Activated naive CD4-positive, alpha-beta T cell treated with anti-CD3 and anti-CD28 coated beads, Interleukin-2, amount 50 U/mL, for 16 hours (primary cell): ENCODE measurements around the gene SBF2.
"Not testable (repeated sequence)": the region's sequence is repeated elsewhere in the genome, so short reads cannot be mapped to it uniquely, and the experiment has no call there.

Experiments used
- DNase-seq: peaks from one replicate; pipeline ENCODE4 v3.0.0-alpha.2; 2020

SBF2 gene

DNA sequence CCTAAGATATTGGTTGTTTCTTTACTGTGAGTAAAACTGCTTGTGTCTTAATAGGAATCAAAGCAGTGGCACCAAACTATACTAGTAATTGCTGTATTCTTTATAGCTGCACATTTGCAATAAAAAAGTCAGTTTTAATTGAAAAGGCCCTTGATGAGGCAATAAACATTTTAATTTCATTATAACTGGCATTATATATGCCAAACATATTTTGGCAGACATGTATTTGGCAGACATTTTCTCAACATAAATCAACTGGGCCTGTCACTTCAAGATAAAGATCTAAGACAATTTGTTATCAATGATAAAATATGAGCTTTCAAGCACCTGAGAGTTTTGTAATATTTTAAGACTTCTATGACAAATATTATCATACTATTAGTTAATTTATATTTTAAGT is 245.7 kb downstream of the SBF2 start:
- DNase-seq: no peak

DNA sequence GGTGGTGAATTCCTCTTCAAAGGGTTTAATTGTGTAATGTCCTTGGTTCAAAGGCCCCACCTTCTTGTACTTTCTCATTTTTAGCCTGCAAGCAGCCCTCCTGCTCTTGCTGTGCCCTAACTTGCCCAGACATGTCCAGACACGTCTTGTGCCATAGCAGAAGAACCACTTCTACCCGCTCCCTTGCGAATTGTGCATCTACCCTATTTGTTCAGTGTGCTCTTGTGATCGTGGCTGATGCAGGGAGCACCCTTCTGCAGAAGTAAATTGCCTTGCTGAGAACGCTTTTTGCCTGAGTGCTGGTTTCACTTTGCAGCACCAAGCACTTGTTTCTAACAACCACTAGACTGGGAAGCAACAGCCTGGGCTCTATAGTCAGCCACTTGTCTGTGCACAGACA is 249.4 kb downstream of the SBF2 start:
- no peak for DNase-seq

DNA sequence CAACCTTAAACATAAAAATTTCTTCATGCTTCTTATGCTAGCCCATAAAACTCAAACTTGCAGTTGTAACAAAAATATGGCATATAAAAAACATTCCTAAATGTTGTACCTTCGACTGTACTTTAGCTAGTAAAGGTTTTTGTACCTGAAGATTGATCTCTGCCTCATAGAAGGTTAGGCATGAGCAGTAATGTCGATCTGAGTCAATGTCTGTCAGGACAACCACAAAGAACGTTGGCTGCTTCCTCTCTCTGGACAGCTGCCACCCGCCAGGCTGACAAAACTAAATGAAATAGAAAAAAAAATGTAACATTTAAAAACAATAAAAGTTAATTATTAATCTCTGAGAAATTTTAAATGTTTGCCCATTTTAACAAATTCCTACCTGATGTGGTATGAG is 251.3 kb downstream of the SBF2 start:
- DNase-seq: no peak

GRCh38 chr11:10041748-10042446 is 252.1 kb downstream of the SBF2 start:
- no peak for DNase-seq

GRCh38 chr11:10041332-10041731 is 252.7 kb downstream of the SBF2 start:
- no peak for DNase-seq

DNA sequence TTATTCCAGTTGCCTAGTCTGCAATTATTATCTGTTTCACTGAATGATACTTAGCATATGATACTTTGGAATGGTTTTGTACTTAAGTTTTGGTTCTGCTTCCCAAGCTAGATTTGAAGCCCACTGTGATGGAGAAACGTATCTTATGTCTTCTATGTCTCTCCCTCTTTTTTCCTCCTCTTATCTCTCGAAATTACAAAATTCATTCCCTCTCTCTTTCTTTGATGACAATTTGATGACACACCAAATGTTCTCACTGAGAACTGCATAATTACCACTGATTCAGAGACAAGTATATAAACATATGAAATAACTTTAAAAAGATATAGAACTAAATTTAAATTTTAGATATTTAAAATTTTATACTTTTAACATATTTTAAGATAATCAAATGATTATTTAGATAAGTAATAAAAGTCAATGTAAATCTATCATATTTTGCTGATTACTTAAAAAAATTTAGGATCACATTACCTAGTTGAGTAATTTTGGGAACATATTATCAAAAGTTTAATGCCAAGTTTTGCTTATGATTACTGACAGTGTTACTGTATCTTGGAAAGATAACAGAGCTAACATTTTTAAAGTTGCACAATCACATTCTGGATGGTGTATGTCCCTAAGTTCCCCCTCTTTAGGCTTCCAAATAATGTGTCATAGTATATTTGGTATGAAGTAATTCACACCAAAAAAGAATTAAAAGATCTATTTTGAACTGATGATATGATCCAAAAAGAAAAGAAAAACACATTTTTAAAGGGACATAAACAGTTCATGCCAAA is 255.3 kb downstream of the SBF2 start:
- no peak for DNase-seq

DNA sequence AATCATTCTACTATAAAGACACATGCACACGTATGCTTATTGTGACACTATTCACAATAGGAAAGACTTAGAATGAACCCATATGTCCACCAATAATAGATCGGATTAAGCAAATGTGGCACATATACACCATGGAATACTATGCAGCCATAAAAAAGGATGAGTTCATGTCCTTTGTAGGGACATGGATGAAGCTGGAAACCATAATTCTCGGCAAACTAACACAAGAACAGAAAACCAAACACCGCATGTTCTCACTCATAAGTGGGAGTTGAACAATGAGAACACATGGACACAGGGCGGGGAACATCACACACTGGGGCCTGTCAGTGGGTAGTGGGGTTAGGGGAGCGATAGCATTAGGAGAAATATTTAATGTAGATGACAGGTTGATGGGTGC is 258.1 kb downstream of the SBF2 start:
- DNase-seq: not testable (repeated sequence)

DNA sequence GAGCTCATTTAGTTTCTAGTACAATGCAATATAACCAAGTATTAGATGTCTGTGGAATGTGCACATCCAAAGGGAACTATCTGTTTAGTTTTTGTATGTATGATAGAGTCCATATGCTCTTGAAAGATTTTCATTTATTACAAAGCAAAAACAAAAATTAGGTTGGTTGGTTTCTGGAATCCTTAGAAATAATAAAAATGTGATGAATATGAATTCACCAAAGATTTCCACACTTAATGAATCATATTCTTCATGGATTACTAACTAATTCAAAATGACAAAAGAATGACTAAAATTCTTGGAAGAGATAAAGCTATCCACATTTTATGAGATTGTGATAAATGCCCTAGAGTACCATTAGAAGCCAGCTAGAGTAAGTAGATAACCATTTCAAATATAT is 261.1 kb downstream of the SBF2 start:
- no peak for DNase-seq

DNA sequence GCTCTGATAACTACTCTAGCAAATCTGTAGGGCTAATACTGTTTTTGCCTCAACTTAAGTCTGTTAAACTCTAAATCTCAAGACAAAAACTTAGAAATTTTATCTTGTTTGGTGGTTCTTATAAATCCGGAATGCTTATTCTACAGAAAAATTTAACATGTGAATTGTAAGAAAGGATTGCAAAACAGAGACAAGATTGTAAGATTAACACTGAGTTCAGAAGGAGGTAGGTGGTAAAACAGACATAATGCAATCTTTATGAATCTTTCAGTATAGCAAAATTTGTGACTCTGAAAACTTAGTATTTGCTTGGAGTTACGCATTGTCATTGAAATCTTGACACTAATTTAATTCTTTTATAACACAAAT is 263.9 kb downstream of the SBF2 start:
- no peak for DNase-seq

- DNase-seq: no peak
These were observed 264.5 kb downstream of the SBF2 start for GRCh38 chr11:10029386-10030121.

DNA sequence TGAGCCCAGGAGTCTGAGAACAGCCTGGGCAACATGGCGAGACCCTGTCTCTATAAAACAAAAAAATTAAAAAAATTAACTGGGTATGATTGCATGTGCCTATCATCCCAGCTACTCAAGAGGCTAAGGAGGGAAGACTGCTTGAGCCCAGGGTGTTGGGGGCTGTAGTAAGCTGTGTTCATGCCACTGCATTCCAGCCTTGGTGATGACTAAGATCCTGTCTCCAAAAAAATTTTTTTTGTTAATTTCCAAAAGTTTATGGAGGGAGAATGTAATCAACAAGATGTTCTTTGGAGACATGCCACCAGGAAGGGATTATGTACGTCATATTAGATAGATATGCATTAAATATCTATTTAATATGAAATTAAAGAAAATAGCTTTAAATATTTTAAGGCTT is 267.5 kb downstream of the SBF2 start:
- no peak for DNase-seq

- DNase-seq: no peak
These were observed 270.8 kb downstream of the SBF2 start for GRCh38 chr11:10023212-10023611.

GRCh38 chr11:10022764-10023163 is 271.3 kb downstream of the SBF2 start:
- no peak for DNase-seq

DNA sequence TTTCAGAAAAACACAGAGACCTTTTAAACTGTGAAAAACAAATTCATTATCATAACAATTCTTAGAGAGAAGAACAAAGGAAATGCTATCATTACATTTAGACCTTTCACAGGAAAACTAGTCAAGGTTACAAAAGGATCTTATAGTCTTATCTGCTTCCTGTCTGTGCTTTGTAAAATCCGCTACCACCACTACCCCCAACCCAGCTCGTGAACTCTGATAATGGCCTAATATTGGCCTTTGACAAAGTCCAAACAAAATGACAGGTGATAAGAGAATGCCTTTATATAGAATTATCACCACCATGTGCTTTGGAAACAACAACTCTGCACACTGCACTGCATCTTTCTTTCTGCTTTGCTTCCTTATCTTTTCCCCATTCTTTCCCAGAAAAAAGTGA is 272.5 kb downstream of the SBF2 start:
- DNase-seq: no peak

GRCh38 chr11:10019906-10020682 is 273.9 kb downstream of the SBF2 start:
- no peak for DNase-seq

DNA sequence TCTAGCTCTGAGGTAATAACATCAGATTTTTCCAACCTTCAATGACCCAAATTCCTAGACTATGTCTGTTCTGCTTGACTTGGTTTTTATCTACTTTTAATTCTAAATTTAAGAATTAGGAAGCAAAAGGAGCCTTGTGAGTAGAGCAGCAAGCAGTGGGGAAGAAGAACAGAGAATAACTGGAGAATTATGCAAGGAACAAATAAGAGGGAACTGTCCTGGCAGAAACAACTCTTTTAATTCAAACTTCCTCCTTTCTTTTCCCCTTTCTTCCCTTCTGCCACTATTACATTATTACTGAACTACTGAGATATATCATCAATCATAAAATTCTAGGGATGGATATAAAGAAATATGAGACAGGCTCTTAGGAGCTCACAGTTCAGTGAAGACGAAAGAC is 276.1 kb downstream of the SBF2 start:
- no peak for DNase-seq

DNA sequence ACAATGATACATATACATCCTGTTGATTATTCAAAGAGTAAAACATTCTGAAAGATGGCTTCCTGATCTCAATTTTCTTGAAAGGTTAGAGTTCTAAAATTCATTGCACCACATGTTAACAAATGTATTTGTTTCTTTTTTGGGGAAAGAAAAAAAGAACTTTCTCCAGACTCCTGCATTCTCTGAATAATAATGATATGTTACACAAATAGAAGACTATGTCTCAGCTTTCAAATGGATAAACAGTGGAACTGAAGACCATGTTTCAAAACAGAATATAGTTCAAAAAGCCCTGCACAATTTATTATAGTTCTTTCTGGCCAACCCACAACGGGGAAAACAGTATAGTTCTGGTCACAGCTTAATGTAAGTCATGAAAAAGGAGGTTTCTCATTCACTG is 277.0 kb downstream of the SBF2 start:
- DNase-seq: no peak

- DNase-seq: no peak
These were observed 282.0 kb downstream of the SBF2 start for GRCh38 chr11:10012068-10012467.

- no peak for DNase-seq
These were observed 288.0 kb downstream of the SBF2 start for GRCh38 chr11:10005955-10006525.

GRCh38 chr11:10004526-10005113 is 289.4 kb downstream of the SBF2 start:
- DNase-seq: no peak

DNA sequence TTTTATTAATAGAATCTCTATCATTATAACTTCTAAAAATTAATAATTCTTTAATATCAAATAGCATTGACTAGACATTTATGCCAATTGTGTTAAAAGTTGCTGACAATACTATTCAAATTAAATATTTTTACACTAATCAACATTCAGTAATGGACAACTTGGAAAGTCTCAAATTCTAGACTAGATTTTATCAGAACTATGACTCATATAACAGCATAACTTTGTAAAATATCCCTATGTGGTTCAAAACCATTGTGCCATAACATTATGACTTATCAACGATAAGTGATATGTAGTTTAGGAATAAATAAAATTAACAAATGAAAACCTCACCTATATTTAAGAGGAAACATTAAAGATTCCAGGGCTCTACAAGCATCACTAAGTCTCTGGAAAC is 291.8 kb downstream of the SBF2 start:
- no peak for DNase-seq

DNA sequence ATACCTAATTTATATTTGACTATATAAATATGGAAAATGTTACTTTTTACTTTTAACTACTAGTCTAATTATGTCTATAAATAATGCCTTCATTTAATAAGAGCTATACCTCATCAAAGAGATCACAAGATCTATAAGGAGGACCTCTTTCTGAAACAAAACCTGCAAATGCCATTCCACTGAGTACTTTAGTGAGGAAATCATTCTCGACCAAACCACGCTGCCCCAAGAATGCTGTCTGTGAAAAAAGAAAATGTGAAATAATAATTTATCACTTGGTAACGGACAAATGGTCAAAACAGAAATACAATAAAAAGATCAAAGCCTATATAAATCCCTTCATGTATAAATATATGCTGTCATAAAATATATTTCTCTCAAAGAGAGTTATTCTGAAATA is 301.7 kb downstream of the SBF2 start:
- DNase-seq: no peak
